CD8-positive, alpha-beta memory T cell (primary cell): ENCODE data around the gene F8A3. TPM values are rescaled to one million over a fixed set of nuclear protein-coding genes. Genes with fewer than 3 reads are reported as not detected.
"Not testable (repeated sequence)": the region's sequence is repeated elsewhere in the genome, so short reads cannot be mapped to it uniquely, and the experiment has no call there.

Experiments
- CTCF ChIA-PET: fragments of 350-600 bp; sonication (Branson Sonifier 250); formaldehyde crosslinking; loops from one replicate; lab custom pipeline; 2021; ENCODE audit warnings: antibody characterized with exemption; lab: Charles Lee
- POLR2A ChIA-PET: fragments of 350-600 bp; sonication (Branson Sonifier 250); formaldehyde crosslinking; loops from one replicate; lab custom pipeline; 2021; ENCODE audit warnings: antibody characterized with exemption; lab: Charles Lee
- DNase-seq, 5 donors: peaks; one replicate each; pipeline versions ENCODE4 v3.0.0 to v3.0.0-alpha.2; 2020 to 2022; ENCODE audit warnings: mixed read lengths in 1 of 5
- H3K27ac ChIP-seq: one replicate; pipeline ENCODE4 v1.7.0; 2013; ENCODE audit warnings: low read depth, mild to moderate bottlenecking, low read length, moderate library complexity
- H3K27me3 ChIP-seq: 2 replicates; pipeline ENCODE4 v1.7.0; 2013; ENCODE audit warnings: low read length, mild to moderate bottlenecking; ENCODE audit not compliant: insufficient read depth, poor library complexity, severe bottlenecking
- H3K36me3 ChIP-seq: 2 replicates; pipeline ENCODE4 v1.7.0; 2013; ENCODE audit warnings: mild to moderate bottlenecking, low read length, moderate library complexity; ENCODE audit not compliant: insufficient read depth
- H3K4me1 ChIP-seq: 2 replicates; pipeline ENCODE4 v1.7.0; 2013; ENCODE audit warnings: mild to moderate bottlenecking, low read length, moderate library complexity; ENCODE audit not compliant: insufficient read depth
- H3K4me3 ChIP-seq: 2 replicates; pipeline ENCODE4 v1.7.0; 2013; ENCODE audit warnings: mild to moderate bottlenecking, low read length
- H3K9me3 ChIP-seq: 2 replicates; pipeline ENCODE4 v1.7.0; 2013; ENCODE audit warnings: mild to moderate bottlenecking, low read length
- H3K27ac Mint-ChIP-seq, 8 donors: one replicate each; pipeline ENCODE4 v1.8.0; 2020 to 2021; ENCODE audit warnings: mixed read lengths in 8 of 8, mild to moderate bottlenecking in 6 of 8, inconsistent platforms in 3 of 8, moderate library complexity in 3 of 8
- H3K27me3 Mint-ChIP-seq, 2 donors: one replicate each; pipeline ENCODE4 v1.8.0; 2020 to 2021; ENCODE audit warnings: mixed read lengths in 2 of 2, mild to moderate bottlenecking in 1 of 2, moderate library complexity in 1 of 2
- H3K36me3 Mint-ChIP-seq, 3 donors: one replicate each; pipeline ENCODE4 v1.8.0; 2020 to 2021; ENCODE audit warnings: mixed read lengths in 3 of 3, inconsistent platforms in 1 of 3, mild to moderate bottlenecking in 1 of 3
- H3K4me1 Mint-ChIP-seq, 3 donors: one replicate each; pipeline ENCODE4 v1.8.0; 2020 to 2021; ENCODE audit warnings: mixed read lengths in 3 of 3, inconsistent platforms in 1 of 3, mild to moderate bottlenecking in 1 of 3
- H3K4me3 Mint-ChIP-seq, 7 donors: one replicate each; pipeline ENCODE4 v1.8.0; 2020 to 2021; ENCODE audit warnings: mixed read lengths in 7 of 7, mild to moderate bottlenecking in 6 of 7, moderate library complexity in 4 of 7, inconsistent platforms in 2 of 7
- H3K9me3 Mint-ChIP-seq, 5 donors: one replicate each; pipeline ENCODE4 v1.8.0; 2020 to 2022; ENCODE audit warnings: mixed read lengths in 5 of 5, mild to moderate bottlenecking in 3 of 5, moderate library complexity in 2 of 5, inconsistent platforms in 1 of 5
- polyA plus RNA-seq: library from polyadenylated mRNA; unstranded; fragments of 300-500 nt; fragmentation: Illumina TruSeq; gene quantifications from one replicate; pipeline ENCODE4 v1.2.3, GENCODE V29; 2021
- total RNA-seq, 2 experiments: library from RNA; stranded (reverse); gene quantifications; one replicate each; pipeline ENCODE4 v1.2.3, GENCODE V29; 2021

Gene F8A3
- total RNA-seq (10 to 100 TPM; 11.2 to 13.2 TPM), polyA plus RNA-seq (9.2 TPM)

DNA sequence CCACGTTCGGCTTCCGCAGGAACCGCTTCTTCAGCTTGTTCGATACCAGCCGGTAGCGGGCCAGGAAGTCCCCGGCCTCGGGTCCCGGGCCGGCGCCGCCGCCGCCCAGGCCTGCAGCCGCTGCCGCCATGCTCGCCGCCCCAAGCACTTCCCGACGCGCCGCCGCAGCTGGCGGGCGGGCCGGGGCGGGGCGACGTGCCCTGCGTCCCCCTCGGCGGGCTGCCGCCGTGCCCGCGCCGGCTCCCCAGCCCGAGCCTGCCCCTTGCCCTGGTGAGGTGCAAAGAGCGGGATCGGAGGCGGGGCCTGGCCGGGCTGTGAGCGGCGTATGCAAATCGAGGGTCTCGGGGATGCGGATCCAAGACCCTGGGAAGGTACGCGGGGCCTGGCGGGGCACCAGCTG, at the start of gene F8A3:
Gene F8A3, minus strand, starts transcription at position 150 of the 400 bp plus-strand sequence. Its CDS starts 20 bp downstream, at position 130.
- H3K36me3 ChIP-seq, H3K4me1 ChIP-seq, CTCF ChIA-PET, H3K4me3 ChIP-seq, H3K27me3 Mint-ChIP-seq, H3K4me3 Mint-ChIP-seq, POLR2A ChIA-PET, H3K4me1 Mint-ChIP-seq, DNase-seq, H3K36me3 Mint-ChIP-seq, H3K27ac Mint-ChIP-seq, H3K9me3 Mint-ChIP-seq, H3K9me3 ChIP-seq, H3K27me3 ChIP-seq, H3K27ac ChIP-seq: not testable (repeated sequence)

DNA sequence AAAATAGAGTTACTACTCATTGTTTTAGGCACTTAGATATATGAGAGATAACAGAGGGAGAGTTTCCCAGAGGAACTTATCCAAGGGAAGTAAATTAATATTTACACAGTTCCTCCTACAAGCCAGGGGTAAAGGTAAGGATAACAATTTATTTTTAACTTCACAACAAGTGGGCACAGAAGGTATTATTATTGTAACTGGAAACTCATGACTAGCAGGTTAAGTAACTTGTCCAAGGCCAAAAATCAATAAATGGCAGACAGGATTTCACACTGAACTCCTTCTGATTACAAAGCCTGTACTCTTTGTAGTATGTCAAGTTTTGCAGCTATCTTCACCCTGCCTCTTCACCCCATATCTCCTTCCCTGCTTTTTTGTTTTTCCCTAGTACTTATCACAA, 46.9 kb upstream of the F8A3 start:
- POLR2A ChIA-PET: no interaction called here

DNA sequence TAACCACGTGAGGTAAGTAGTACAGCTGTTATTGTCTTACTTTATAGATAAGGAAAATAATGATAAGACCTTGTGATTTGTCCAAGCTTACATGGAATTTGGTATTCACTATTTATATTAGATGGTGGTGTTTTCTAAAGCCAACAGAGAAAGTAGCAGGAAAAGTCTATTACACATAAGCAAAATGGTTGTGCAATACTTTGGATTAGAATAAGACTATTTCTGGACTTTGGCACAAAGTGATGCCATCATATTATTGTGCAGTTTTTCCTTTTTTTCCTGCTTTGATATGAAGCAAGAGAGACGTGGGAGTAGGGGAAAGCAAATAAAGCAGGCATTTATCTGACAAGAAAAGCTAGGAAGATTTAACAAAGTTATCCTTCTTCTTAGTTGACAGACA, 36.7 kb upstream of the F8A3 start:
- not testable (repeated sequence) for H3K36me3 Mint-ChIP-seq, H3K27ac Mint-ChIP-seq

More for the DNA sequence above, 46.9 kb upstream of the F8A3 start:
- Histone ChIP-seq H3K9me3 (no peaks in the 10 kb centered on the region), H3K4me3 (no peak overlapping the region), H3K4me1 (no peaks in the 10 kb centered on the region), H3K36me3 (no peaks in the 10 kb centered on the region), H3K27ac (no peak overlapping the region), H3K27me3 (no peaks in the 10 kb centered on the region)
- H3K4me3 Mint-ChIP-seq: no peak overlapping the region
- H3K27me3 Mint-ChIP-seq: no peaks in the 10 kb centered on the region
- DNase-seq: no peak
- CTCF ChIA-PET: no interaction called here
- H3K9me3 Mint-ChIP-seq: peaks cover 0 to 2% (median 0%) of the 10 kb centered on the region in 5 donors
- no peak overlapping the region for H3K27ac Mint-ChIP-seq
- H3K4me1 Mint-ChIP-seq: no peaks in the 10 kb centered on the region
- peaks cover 4 to 40% (median 18%) of the 10 kb centered on the region in 3 donors for H3K36me3 Mint-ChIP-seq

DNA sequence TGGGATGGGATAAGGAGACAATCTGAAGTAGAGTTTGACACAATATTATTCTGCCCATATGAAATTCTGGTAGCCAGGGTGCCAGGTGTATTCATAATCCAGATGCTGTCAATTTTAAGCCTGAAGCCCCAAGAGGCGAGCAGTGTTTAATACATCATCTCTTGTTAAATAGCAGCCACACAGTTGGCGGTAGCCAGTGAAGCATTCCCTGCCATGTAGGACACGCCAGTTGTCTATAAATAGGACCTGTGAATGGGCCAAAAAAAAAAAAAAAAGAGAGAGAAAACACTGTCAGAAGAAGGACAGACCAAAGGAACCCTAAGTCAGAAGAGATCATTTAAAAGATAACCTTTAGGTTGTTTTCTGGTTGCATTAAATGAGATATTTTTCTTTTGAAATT, 33.0 kb upstream of the F8A3 start:
- H3K4me1 Mint-ChIP-seq, POLR2A ChIA-PET, H3K36me3 Mint-ChIP-seq, H3K4me1 ChIP-seq, H3K27me3 ChIP-seq, CTCF ChIA-PET, H3K27ac Mint-ChIP-seq, DNase-seq, H3K27ac ChIP-seq, H3K4me3 ChIP-seq, H3K4me3 Mint-ChIP-seq, H3K9me3 Mint-ChIP-seq, H3K27me3 Mint-ChIP-seq, H3K36me3 ChIP-seq, H3K9me3 ChIP-seq: not testable (repeated sequence)

More for the DNA sequence above, 36.7 kb upstream of the F8A3 start:
- H3K36me3 ChIP-seq, H3K4me3 Mint-ChIP-seq, H3K27ac ChIP-seq, H3K4me3 ChIP-seq, H3K4me1 ChIP-seq, H3K9me3 ChIP-seq, H3K4me1 Mint-ChIP-seq, H3K27me3 Mint-ChIP-seq, POLR2A ChIA-PET, CTCF ChIA-PET, H3K9me3 Mint-ChIP-seq, H3K27me3 ChIP-seq, DNase-seq: not testable (repeated sequence)

- H3K4me1 ChIP-seq, H3K27me3 Mint-ChIP-seq, H3K4me3 ChIP-seq, H3K9me3 ChIP-seq, H3K36me3 ChIP-seq, H3K4me1 Mint-ChIP-seq, H3K9me3 Mint-ChIP-seq, H3K27ac ChIP-seq, CTCF ChIA-PET, H3K36me3 Mint-ChIP-seq, POLR2A ChIA-PET, H3K27ac Mint-ChIP-seq, DNase-seq, H3K4me3 Mint-ChIP-seq, H3K27me3 ChIP-seq: not testable (repeated sequence)
Measured at GRCh38 chrX:155477136-155477535, 18.7 kb upstream of the F8A3 start.

DNA sequence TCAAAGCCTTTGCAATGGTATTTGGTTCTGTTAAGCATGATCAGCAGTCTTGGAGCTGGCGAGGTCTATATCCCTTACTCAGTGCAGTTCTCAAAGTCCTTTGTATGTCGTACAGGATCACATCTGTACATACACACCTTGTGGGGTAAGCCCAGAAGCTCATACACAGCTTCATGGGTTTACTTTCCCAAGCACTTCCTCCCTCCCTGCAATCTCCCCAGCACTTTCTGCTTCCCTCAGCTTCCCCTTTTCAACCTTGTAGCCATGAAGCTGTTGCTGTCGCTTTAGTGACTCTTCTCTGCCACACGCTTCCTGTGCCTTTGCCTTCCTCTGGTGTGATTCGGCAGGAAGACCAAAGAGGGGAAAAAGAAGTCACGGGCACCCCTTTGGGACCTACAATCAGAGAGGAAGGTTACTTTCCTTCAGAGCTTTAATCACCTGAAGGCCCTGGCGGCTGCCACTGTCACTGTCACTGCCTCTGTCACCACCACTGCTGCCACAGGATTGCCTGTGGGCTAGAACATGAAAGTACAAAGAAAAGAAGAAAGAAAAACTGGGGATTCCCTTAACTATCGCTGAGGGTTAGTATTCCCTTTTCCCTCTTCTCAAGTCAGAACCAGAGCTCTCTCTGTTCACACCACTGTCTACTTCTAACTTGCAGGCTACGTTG, 8.0 kb upstream of the F8A3 start:
- H3K4me1 Mint-ChIP-seq, H3K27me3 ChIP-seq, H3K9me3 Mint-ChIP-seq, CTCF ChIA-PET, H3K27ac Mint-ChIP-seq, DNase-seq, H3K36me3 Mint-ChIP-seq, H3K9me3 ChIP-seq, H3K4me3 Mint-ChIP-seq, H3K4me3 ChIP-seq, POLR2A ChIA-PET, H3K36me3 ChIP-seq, H3K27me3 Mint-ChIP-seq, H3K4me1 ChIP-seq, H3K27ac ChIP-seq: not testable (repeated sequence)

GRCh38 chrX:155460501-155460900, 2.1 kb upstream of the F8A3 start:
- DNase-seq, H3K4me1 Mint-ChIP-seq, H3K36me3 ChIP-seq, H3K27ac Mint-ChIP-seq, CTCF ChIA-PET, H3K9me3 ChIP-seq, H3K36me3 Mint-ChIP-seq, H3K4me3 Mint-ChIP-seq, H3K9me3 Mint-ChIP-seq, H3K27me3 Mint-ChIP-seq, H3K27me3 ChIP-seq, H3K27ac ChIP-seq, H3K4me1 ChIP-seq, H3K4me3 ChIP-seq, POLR2A ChIA-PET: not testable (repeated sequence)

- H3K9me3 Mint-ChIP-seq, H3K36me3 ChIP-seq, H3K36me3 Mint-ChIP-seq, H3K4me1 ChIP-seq, H3K27me3 Mint-ChIP-seq, CTCF ChIA-PET, H3K27ac ChIP-seq, H3K4me3 Mint-ChIP-seq, H3K9me3 ChIP-seq, POLR2A ChIA-PET, H3K27me3 ChIP-seq, H3K4me1 Mint-ChIP-seq, H3K27ac Mint-ChIP-seq, H3K4me3 ChIP-seq, DNase-seq: not testable (repeated sequence)
Measured at GRCh38 chrX:155457761-155458447, 516 bp downstream of the F8A3 start.
